IMR-90 (cell line): ENCODE data around the gene GNB1L.

ENCODE experiments used
- BHLHE40 ChIP-seq: fragments of 150-350 bp; IDR thresholded peaks from 2 replicates; pipeline ENCODE4 v1.6.1; 2016; ENCODE audit warnings: mild to moderate bottlenecking, low read depth, low read length
- CTCF ChIP-seq: conservative IDR thresholded peaks from 2 replicates; pipeline ENCODE4 v1.5.1; 2012; ENCODE audit warnings: mild to moderate bottlenecking, low read depth, low read length, improper control_type of control experiment
- NFE2L2 ChIP-seq: fragments of 150-350 bp; IDR thresholded peaks from 2 replicates; pipeline ENCODE4 v1.6.1; 2016; ENCODE audit warnings: low read depth, mild to moderate bottlenecking, low read length
- POLR2A ChIP-seq: IDR thresholded peaks from 2 replicates; pipeline ENCODE4 v1.6.1; 2012; ENCODE audit warnings: mild to moderate bottlenecking, low read depth, low read length
- RAD21 ChIP-seq: IDR thresholded peaks from 2 replicates; pipeline ENCODE4 v1.6.1; 2012; ENCODE audit warnings: low read length, improper control_type of control experiment
- SMC3 ChIP-seq: fragments of 150-350 bp; IDR thresholded peaks from 2 replicates; pipeline ENCODE4 v1.6.1; 2016; ENCODE audit warnings: low read depth, mild to moderate bottlenecking, antibody characterized with exemption, low read length, moderate library complexity

GRCh38 chr22:19884161-19884953 lies 29.7 kb upstream of the GNB1L start:
- no peak for TF ChIP-seq NFE2L2
- no peak for TF ChIP-seq RAD21
- TF ChIP-seq CTCF = no peak
- TF ChIP-seq POLR2A = no peak
- no peak for TF ChIP-seq BHLHE40
- TF ChIP-seq SMC3 = no peak
